Ishikawa (cell line): ENCODE data around the gene LST1.

ENCODE experiments used
- CEBPB ChIP-seq: IDR thresholded peaks from 2 replicates; pipeline ENCODE4 v1.6.1; 2012
- CREB1 ChIP-seq: IDR thresholded peaks from 2 replicates; pipeline ENCODE4 v1.6.1; 2012; ENCODE audit warnings: low read depth
- EGR1 ChIP-seq: IDR thresholded peaks from 2 replicates; pipeline ENCODE4 v1.6.1; 2012
- EP300 ChIP-seq: IDR thresholded peaks from 2 replicates; pipeline ENCODE4 v1.6.1; 2012; ENCODE audit warnings: borderline replicate concordance
- NFIC ChIP-seq: IDR thresholded peaks from 2 replicates; pipeline ENCODE4 v1.6.1; 2012
- RAD21 ChIP-seq: IDR thresholded peaks from 2 replicates; pipeline ENCODE4 v1.6.1; 2012; ENCODE audit warnings: low read depth
- TAF1 ChIP-seq: IDR thresholded peaks from 2 replicates; pipeline ENCODE4 v1.6.1; 2012; ENCODE audit warnings: low read depth, mild to moderate bottlenecking
- TCF12 ChIP-seq: IDR thresholded peaks from 2 replicates; pipeline ENCODE4 v1.6.1; 2012; ENCODE audit warnings: low read depth
- TEAD4 ChIP-seq: IDR thresholded peaks from 2 replicates; pipeline ENCODE4 v1.6.1; 2012
- ZBTB7A ChIP-seq: IDR thresholded peaks from 2 replicates; pipeline ENCODE4 v1.6.1; 2012; ENCODE audit warnings: low read depth
- TF ChIP-seq, protein P1 (sequence below): IDR thresholded peaks from 2 replicates; pipeline ENCODE4 v1.6.1; 2012; ENCODE audit warnings: low read depth, mild to moderate bottlenecking
- TF ChIP-seq, protein P2 (sequence below): IDR thresholded peaks from 2 replicates; pipeline ENCODE4 v1.6.1; 2012
- TF ChIP-seq, protein P3 (sequence below): IDR thresholded peaks from 2 replicates; pipeline ENCODE4 v1.6.1; 2012

DNA sequence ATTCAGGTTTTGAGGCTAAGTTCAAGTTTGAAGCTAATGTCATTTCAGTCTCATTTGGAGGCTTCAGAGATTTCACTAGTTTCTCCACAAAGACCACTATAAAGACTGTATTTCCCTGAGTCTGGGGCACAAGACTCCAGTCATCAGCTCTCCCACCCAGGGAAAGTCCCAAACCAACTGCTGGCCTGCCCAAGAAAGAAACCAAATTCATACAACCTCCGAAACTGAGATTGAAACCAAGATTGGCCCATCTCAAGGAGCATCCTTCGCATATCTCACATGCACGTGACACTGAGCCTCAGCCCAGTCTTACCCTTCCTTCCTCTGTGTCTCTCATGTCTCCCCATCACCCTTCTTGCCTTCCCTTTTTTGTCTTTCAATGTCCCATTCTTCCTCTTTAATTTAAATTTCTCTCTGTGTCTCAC is 17.5 kb upstream of the LST1 start:
- TF ChIP-seq RAD21 (no peak), TCF12 (no peak), TEAD4 (no peak), EP300 (no peak), CREB1 (no peak), ZBTB7A (no peak), CEBPB (no peak), TAF1 (no peak), EGR1 (no peak), NFIC (no peak)
- TF ChIP-seq, protein P1, sequence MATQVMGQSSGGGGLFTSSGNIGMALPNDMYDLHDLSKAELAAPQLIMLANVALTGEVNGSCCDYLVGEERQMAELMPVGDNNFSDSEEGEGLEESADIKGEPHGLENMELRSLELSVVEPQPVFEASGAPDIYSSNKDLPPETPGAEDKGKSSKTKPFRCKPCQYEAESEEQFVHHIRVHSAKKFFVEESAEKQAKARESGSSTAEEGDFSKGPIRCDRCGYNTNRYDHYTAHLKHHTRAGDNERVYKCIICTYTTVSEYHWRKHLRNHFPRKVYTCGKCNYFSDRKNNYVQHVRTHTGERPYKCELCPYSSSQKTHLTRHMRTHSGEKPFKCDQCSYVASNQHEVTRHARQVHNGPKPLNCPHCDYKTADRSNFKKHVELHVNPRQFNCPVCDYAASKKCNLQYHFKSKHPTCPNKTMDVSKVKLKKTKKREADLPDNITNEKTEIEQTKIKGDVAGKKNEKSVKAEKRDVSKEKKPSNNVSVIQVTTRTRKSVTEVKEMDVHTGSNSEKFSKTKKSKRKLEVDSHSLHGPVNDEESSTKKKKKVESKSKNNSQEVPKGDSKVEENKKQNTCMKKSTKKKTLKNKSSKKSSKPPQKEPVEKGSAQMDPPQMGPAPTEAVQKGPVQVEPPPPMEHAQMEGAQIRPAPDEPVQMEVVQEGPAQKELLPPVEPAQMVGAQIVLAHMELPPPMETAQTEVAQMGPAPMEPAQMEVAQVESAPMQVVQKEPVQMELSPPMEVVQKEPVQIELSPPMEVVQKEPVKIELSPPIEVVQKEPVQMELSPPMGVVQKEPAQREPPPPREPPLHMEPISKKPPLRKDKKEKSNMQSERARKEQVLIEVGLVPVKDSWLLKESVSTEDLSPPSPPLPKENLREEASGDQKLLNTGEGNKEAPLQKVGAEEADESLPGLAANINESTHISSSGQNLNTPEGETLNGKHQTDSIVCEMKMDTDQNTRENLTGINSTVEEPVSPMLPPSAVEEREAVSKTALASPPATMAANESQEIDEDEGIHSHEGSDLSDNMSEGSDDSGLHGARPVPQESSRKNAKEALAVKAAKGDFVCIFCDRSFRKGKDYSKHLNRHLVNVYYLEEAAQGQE, result no peak
- TF ChIP-seq, protein P2, sequence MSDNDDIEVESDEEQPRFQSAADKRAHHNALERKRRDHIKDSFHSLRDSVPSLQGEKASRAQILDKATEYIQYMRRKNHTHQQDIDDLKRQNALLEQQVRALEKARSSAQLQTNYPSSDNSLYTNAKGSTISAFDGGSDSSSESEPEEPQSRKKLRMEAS, result no peak
- TF ChIP-seq, protein P3, sequence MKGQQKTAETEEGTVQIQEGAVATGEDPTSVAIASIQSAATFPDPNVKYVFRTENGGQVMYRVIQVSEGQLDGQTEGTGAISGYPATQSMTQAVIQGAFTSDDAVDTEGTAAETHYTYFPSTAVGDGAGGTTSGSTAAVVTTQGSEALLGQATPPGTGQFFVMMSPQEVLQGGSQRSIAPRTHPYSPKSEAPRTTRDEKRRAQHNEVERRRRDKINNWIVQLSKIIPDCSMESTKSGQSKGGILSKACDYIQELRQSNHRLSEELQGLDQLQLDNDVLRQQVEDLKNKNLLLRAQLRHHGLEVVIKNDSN, result no peak
